HG02938 (cell line): ENCODE data around the gene CATSPER4.

Experiments
- ATAC-seq: cut with Tn5 transposase; IDR thresholded peaks from one replicate; pipeline ENCODE4 v1.9.1; 2021; ENCODE audit warnings: mild to moderate bottlenecking, moderate library complexity; ENCODE audit not compliant: unreplicated experiment

CATSPER4 gene

DNA sequence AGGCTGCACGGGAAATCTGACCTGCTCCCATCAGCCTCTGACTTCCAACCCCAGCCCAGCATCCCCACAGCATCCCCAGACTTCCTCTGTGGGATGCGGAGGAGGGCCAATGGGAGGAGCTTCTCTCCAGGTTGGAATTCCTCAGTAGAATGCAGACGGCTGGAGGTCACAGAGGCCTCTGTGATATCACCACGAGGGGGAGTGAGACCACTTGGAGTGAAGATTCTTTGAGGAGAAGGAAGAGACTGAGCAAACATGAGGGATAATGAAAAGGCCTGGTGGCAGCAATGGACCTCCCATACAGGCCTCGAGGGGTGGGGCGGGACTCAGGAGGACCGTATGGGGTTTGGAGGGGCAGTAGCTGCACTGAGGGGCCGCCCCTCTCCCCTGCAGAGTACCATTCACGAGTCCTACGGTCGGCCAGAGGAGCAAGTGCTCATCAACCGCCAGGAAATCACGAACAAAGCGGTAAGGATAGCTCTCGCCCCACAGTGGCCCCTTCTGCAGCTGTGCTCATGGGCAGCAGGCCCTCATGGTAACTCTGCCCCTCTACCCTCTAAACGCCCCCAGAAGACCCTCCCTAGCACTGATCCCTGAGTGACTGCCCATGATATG lies at the start of gene CATSPER4:
CATSPER4 (plus strand) TSS at position 230 of the 615 bp plus-strand sequence; CDS start at position 256, 26 bp downstream.
- no peak for ATAC-seq

GRCh38 chr1:26142159-26142558 lies 48.2 kb upstream of the CATSPER4 start:
- no peak for ATAC-seq

- no peak for ATAC-seq
Observed at GRCh38 chr1:26145041-26145959, 45.1 kb upstream of the CATSPER4 start.

GRCh38 chr1:26145960-26146294 lies 44.5 kb upstream of the CATSPER4 start:
- ATAC-seq = no peak

GRCh38 chr1:26148887-26149286 lies 41.5 kb upstream of the CATSPER4 start:
- no peak for ATAC-seq

DNA sequence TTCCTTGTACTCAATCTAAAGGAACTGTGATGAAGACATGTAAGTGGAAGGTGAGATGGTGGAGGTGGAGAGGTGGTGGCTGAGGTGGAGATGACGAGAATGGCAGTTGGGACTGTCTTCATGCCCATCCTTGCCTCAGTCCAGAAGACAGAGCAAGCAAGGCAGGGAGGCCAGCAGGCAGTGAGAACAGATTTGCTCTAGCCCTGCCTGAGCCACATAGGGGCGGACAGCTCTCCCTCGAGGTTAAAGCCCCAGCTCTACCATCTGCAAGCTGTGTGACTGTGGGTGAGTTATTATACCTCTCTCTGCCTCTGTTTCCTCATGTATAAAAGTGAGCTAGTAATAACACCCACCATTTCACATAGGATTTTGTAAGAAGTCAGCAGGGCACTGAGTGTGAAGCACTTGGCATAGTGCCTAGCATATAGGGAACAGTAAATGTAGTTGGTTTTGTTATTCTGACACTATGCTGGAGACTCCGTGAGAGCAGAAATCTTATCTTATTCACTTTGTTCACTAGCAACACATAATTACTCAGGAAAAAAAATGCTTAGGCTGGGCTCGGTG lies 36.4 kb upstream of the CATSPER4 start:
- ATAC-seq = no peak

- ATAC-seq = no peak
Observed at GRCh38 chr1:26154750-26155149, 35.7 kb upstream of the CATSPER4 start.

DNA sequence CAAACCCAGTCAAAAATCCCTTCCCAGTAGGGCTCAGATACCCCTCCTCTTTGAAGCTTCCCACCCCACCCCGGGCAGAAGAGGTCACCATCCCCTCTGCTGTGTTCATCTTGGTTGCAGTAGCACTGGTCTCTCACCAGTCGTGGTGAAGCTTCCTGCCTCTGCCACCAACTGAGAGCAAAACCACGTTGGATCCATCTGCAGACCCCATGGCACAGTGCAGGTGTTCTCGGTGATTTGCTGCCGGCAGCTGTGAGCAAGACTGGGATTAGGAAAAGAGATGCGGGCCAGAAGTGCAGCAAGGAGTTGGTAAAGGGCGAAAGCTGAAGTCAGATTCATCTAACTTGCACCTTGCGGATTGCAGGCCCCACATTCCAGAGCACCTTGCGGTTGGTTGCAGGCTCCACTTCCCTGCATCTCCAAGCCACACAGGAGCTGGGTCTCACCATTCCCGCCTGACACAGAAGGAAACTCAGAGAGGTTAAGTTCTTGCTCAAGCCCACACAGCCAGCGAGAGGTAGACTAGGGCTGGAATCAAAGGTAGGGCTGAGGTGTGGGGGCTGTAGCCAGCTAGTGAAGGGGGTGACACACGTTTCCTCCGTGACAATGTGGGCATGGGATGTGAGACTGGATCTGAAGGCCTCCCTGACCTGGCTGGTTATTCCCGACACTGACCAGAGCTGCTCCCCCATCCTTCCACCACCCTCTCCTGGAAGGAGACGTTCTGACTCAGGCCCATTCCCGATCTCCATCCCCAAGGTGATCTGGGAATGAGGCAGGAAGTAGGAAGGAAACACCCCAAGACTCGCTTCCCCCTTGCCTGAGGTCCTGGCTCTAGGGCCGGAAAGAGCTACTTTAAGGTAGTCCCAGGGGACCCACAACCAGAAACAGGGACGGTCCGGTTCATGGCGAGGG lies 34.8 kb upstream of the CATSPER4 start:
- no peak for ATAC-seq

DNA sequence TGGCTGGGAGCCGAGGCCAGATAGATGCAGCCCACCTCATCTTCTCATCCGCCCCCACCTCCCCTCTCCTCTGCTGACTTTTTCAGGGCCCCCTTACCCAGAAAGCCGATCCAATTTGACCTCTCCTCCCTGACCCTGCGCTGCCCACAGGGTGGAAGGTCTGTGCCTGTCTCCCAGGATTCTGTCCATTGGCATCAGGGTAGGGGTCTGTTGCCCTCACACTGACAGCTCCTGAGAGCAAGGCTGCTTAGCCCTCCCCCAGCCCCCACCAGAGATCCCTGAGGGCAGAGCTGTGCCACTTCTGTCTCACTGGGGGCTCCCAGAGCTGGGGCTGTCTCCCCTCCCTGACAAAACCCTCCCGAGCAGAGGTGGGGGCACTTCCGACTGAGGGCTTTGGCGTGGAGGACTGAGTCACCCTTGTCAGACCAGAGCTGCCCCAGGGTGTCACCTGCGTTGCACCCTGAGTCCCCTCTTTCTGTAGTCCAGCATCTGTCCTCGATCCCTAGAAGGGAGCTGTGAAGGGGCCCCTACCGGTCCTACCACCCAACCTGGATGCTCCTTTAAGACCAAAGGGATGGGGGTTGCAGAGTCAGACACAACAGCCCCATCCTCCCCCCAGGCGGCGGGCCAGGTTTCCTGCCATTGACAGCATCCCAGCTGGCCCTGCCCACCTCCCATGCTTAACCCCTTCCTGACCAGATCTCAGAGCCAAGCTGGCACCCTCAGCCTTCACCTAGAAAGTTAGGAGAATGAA lies 33.9 kb upstream of the CATSPER4 start:
- no peak for ATAC-seq

GRCh38 chr1:26158271-26158907 lies 32.0 kb upstream of the CATSPER4 start:
- ATAC-seq = no peak

DNA sequence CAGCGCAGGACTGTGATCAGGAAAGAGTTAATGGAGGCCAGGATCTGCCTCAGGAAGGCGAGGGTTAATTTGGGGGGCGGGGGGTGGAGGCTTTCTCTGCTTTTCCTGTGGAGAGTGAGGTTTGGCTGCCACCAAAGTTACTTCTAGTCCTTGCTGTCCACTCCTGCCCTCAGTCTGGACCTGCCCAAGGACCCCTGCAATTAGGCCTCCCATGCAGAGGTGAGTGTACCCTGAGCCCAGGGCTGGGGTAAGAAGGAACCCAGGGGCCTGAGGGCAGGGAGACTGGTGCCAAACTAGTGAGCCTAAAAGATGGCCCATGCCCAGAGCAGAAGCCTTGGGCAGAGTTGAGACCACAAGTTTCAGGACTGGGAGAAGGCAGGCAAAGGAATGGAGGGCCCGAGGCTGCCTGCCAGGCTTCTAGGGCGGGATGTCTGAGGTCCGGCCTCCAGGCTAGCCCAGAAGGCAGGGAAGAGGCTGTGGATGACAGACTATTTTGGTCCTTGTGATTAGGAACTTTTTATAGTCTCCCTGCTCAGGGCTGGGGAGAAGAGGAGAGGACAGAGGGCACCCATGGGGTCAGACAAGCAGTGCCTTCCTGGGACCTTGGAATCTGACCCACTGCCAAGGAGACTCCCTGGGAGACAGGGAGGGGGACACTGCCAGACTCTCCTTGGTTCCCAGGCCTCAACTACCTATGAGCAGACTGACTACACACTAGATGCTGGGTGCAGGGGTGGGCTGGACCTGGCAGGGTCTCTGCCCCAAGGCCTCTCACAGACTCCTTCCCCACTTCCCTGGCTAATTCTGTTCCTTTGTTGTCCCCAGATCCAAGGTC lies 31.3 kb upstream of the CATSPER4 start, which contains the start of gene FAM110D:
FAM110D (plus strand) TSS at position 172 of the 835 bp plus-strand sequence. CDS start 2,213 bp downstream, outside the sequence.
- no peak for ATAC-seq

- no peak for ATAC-seq
Observed at GRCh38 chr1:26159743-26160039, 30.7 kb upstream of the CATSPER4 start.

- ATAC-seq = no peak
Observed at GRCh38 chr1:26160527-26161414, 29.6 kb upstream of the CATSPER4 start.

DNA sequence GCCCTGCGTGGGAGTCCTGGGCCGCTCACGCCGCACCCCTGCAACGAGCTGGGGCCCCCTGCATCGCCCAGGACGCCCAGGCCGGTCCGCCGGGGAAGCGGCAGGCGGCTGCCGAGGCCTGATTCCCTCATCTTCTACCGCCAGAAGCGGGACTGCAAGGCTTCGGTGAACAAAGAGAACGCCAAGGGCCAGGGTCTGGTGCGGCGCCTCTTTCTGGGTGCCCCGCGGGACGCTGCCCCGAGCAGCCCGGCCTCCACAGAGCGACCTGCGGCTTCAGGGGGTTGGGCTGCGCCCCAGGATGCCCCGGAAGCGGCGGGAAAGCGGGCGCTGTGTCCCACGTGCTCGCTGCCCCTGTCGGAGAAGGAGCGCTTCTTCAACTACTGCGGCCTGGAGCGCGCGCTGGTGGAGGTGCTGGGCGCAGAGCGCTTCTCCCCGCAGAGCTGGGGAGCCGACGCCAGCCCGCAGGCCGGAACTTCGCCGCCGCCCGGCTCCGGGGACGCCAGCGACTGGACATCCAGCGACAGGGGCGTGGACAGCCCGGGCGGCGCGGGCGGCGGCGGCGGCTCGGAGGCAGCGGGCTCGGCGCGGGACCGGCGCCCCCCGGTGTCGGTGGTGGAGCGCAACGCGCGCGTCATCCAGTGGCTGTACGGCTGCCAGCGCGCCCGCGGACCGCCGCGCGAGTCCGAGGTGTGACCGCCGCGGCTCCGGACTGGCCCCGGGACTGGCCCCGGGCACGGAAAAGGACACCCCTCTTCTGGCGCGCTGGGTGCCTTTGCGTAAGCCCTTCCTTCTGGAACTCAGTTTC lies 28.8 kb upstream of the CATSPER4 start:
- no peak for ATAC-seq

DNA sequence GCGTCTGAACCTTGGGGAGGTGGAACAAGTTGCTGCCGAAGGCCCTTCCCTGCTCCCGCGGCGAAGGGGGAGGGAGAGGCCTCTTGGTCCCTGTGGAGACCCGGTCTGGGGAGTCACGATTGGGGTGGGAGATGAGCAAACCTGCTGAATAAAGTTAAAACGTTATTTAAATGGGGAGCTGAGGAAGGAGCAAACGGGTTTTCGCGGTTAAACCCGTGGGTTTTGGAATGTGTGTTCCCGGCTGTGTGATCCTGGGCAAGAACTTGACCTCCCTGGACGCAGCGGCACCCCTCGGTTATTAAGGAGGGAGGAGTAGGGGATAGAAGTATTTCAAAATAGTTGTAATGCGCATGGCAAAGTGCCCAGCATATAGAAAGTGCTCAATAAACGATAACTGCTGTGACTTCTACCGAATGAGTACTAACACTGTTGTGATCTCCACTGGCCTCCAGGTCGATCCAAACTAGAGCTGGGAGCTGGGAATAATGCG lies 28.1 kb upstream of the CATSPER4 start:
- ATAC-seq = no peak

DNA sequence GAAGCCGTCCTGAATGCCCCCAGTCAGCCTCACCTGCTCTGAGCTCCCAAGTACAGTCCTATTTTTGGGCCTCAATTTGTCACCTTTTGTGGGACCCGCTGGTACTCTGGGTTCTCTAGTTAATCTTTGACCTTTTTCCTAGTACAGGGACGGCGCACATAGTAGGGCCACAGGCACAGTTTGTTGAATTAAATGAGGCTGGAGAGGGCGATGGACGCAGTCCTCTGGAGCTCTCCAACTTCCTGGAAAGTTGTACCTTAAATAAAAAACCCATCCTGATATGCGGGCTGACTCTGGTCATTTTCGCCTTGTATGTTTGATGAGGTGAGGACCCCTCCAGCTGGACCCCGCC lies 26.7 kb upstream of the CATSPER4 start:
- no peak for ATAC-seq
